Endothelial cell of umbilical vein (primary cell): ENCODE results near the gene PRDX5. TPM values are rescaled to one million over a fixed set of nuclear protein-coding genes. Genes with fewer than 3 reads are reported as not detected.

Experiments
- BruUV-seq: library from RNA; stranded (reverse); fragments of 400-500 nt; replicated peaks from 2 replicates; lab custom pipeline; 2021; lab: Mats Ljungman, UMichigan
- CTCF ChIA-PET: fragments of 300-600, 350-600 bp; sonication (Branson Sonifier 250); formaldehyde crosslinking; loops from one replicate; lab custom pipeline; 2021; ENCODE audit warnings: antibody characterized with exemption, inconsistent platforms; lab: Charles Lee
- POLR2A ChIA-PET: fragments of 300-600, 350-600 bp; sonication (Branson Sonifier 250); formaldehyde crosslinking; loops from one replicate; lab custom pipeline; 2021; ENCODE audit warnings: antibody characterized with exemption, inconsistent platforms; lab: Charles Lee
- DNase-seq: peaks from one replicate; pipeline ENCODE4 v3.0.0-alpha.2; 2011; ENCODE audit warnings: low read depth, low spot score
- FAIRE-seq: peaks from 2 replicates; lab custom pipeline; 2011; peaks lifted over from hg19 to GRCh38; lab: Jason Lieb, UNC
- H2AFZ ChIP-seq: 2 replicates; pipeline ENCODE4 v1.6.0; 2012; ENCODE audit warnings: low read depth, low read length, control low read depth, inconsistent platforms
- H3K27ac ChIP-seq: 2 replicates; pipeline ENCODE4 v1.5.1; 2011; ENCODE audit warnings: low read depth, mild to moderate bottlenecking, control low read depth, low read length, moderate library complexity; ENCODE audit not compliant: insufficient read depth
- H3K27me3 ChIP-seq, 2 experiments: 2 replicates each; pipeline versions ENCODE4 v1.6.0 to v1.6.1; 2011; ENCODE audit warnings: low read length in 2 of 2, mixed read lengths in 1 of 2; ENCODE audit not compliant: control insufficient read depth in 2 of 2, insufficient read depth in 2 of 2
- H3K36me3 ChIP-seq, 2 experiments: 2 replicates in 1 of 2; 3 replicates in 1 of 2; pipeline ENCODE4 v1.5.1; 2011; ENCODE audit warnings: low read length in 2 of 2, mild to moderate bottlenecking in 1 of 2, moderate library complexity in 1 of 2; ENCODE audit not compliant: control insufficient read depth in 2 of 2, insufficient read depth in 2 of 2; ENCODE audit errors: extremely low read depth in 1 of 2
- H3K4me1 ChIP-seq: 3 replicates; pipeline ENCODE4 v1.5.1; 2011; ENCODE audit warnings: mild to moderate bottlenecking, low read length; ENCODE audit not compliant: control insufficient read depth, insufficient read depth; ENCODE audit errors: extremely low read depth
- H3K4me2 ChIP-seq: 2 replicates; pipeline ENCODE4 v1.6.1; 2011; ENCODE audit warnings: low read length, control low read depth, mixed read lengths; ENCODE audit not compliant: insufficient read depth
- H3K4me3 ChIP-seq, 3 experiments: fragments of 200-600 bp in 1 of 3; sonication (generic), shearing (Covaris generic) in 1 of 3; replicated peaks in 1 of 3; 2 replicates each; pipeline ENCODE4 v1.5.1; 2011 to 2016; ENCODE audit warnings: control low read depth in 3 of 3, low read length in 3 of 3, mild to moderate bottlenecking in 2 of 3, inconsistent platforms in 1 of 3, low read depth in 1 of 3, moderate library complexity in 1 of 3; ENCODE audit not compliant: insufficient read depth in 1 of 3
- H3K79me2 ChIP-seq: 2 replicates; pipeline ENCODE4 v1.6.0; 2012; ENCODE audit warnings: low read length, inconsistent platforms; ENCODE audit not compliant: control insufficient read depth, insufficient read depth
- H3K9ac ChIP-seq: replicated peaks from 2 replicates; pipeline ENCODE3; 2011; ENCODE audit warnings: low read length, control low read depth; ENCODE audit not compliant: insufficient read depth; ENCODE audit errors: extremely low read depth
- H3K9me1 ChIP-seq: replicated peaks from 3 replicates; pipeline ENCODE4 v1.6.0; 2011; ENCODE audit warnings: mild to moderate bottlenecking, low read length; ENCODE audit not compliant: control insufficient read depth, insufficient read depth; ENCODE audit errors: extremely low read depth
- H3K9me3 ChIP-seq: replicated peaks from 2 replicates; pipeline ENCODE4 v1.5.1; 2012; ENCODE audit warnings: low read length, inconsistent platforms; ENCODE audit not compliant: control insufficient read depth, insufficient read depth
- H4K20me1 ChIP-seq: replicated peaks from 2 replicates; pipeline ENCODE3; 2011; ENCODE audit warnings: mild to moderate bottlenecking, low read length; ENCODE audit not compliant: control insufficient read depth, insufficient read depth; ENCODE audit errors: extremely low read depth
- CTCF ChIP-seq, 2 donors: IDR thresholded peaks; 1 replicate in 1 of 2; 2 replicates in 1 of 2; pipeline ENCODE4 v1.5.1; 2011; ENCODE audit warnings: low read length in 2 of 2, mild to moderate bottlenecking in 2 of 2, moderate library complexity in 2 of 2, control low read depth in 1 of 2, inconsistent platforms in 1 of 2, low read depth in 1 of 2; ENCODE audit not compliant: insufficient read depth in 1 of 2; ENCODE audit errors: extremely low read depth in 1 of 2
- FOS ChIP-seq: IDR thresholded peaks from 2 replicates; pipeline ENCODE4 v1.6.1; 2011; ENCODE audit warnings: mild to moderate bottlenecking, low read length, moderate library complexity, borderline replicate concordance; ENCODE audit not compliant: insufficient read depth
- MAX ChIP-seq: IDR thresholded peaks from 2 replicates; pipeline ENCODE4 v1.6.1; 2011; ENCODE audit not compliant: insufficient read depth, insufficient read length
- POLR2A ChIP-seq: IDR thresholded peaks from 2 replicates; pipeline ENCODE4 v1.6.1; 2012; ENCODE audit warnings: low read depth, mild to moderate bottlenecking, control low read depth, low read length
- POLR2AphosphoS5 ChIP-seq: IDR thresholded peaks from 2 replicates; pipeline ENCODE4 v1.6.1; 2012; ENCODE audit warnings: low read depth, mild to moderate bottlenecking, control low read depth, low read length, moderate library complexity; ENCODE audit not compliant: insufficient read depth
- dilution Hi-C: fragments of 300-500 bp; cut with MboI; formaldehyde crosslinking; loops from one replicate; pipeline ENCODE4 v1.15.0; 2019; ENCODE audit warnings: low sequenced_read_pairs; ENCODE audit not compliant: extremely low pct_ligation_motif_present
- intact Hi-C: fragments of 100-400 bp; cut with micrococcal nuclease; formaldehyde crosslinking; loops from one replicate; pipeline ENCODE4 v1.10.0; 2022
- polyA plus RNA-seq, 4 experiments: library from polyadenylated mRNA; depleted of rRNA in 3 of 4; stranded (reverse) in 3 of 4; unstranded in 1 of 4; fragments of >200 nt; gene quantifications; 2 replicates each; pipeline versions ENCODE4 v1.2.1 to v1.2.3, GENCODE V29; 2011 to 2012; ENCODE audit warnings: missing spikeins in 1 of 4
- total RNA-seq: library from RNA; stranded (reverse); gene quantifications from 2 replicates; pipeline ENCODE4 v1.2.3, GENCODE V29; 2021

The PRDX5 gene
- total and polyA plus RNA-seq, 2 donors (not counting 3 experiments of a cell fraction or from before 2014, with no cell fraction given), result 199 to 709 TPM

- no peaks in the 10 kb centered on the region for H3K79me2 ChIP-seq
- no peak overlapping the region for H3K9ac ChIP-seq
- H3K36me3 ChIP-seq, result no peaks in the 10 kb centered on the region
- H3K4me3 ChIP-seq, result no peak overlapping the region
- peak overlapping the region; percentile 8 for H2AFZ ChIP-seq
- no peaks in the 10 kb centered on the region for H3K9me1 ChIP-seq
- intact Hi-C loops (loop anchor here (2.0 kb wide), 1 partner anchor 13 kb away; the partner anchor contains the start of gene PRDX5), dilution Hi-C loops (no loop called here)
- ChIA-PET POLR2A (interaction anchor here (0.5 to 1.2 kb wide), 2 partner anchors 14 to 331 kb away, joined by 3 to 6 read pairs; partner anchors contain the start of genes PRDX5 and TRMT112), CTCF (interaction anchor here (0.6 to 5.4 kb wide), 21 partner anchors 9 to 146 kb away, joined by 3 to 71 read pairs (median 5); partner anchors contain the start of genes BAD, CATSPERZ, CCDC88B and ESRRA)
- FAIRE-seq (peak; percentile 83), DNase-seq (peak; percentile 74)
- no peak overlapping the region for H3K4me2 ChIP-seq
- no peaks in the 10 kb centered on the region for H3K9me3 ChIP-seq
- no peaks in the 10 kb centered on the region for H3K27me3 ChIP-seq
- no peak overlapping the region for H3K27ac ChIP-seq
- peaks cover 3% of the 10 kb centered on the region for H3K4me1 ChIP-seq
- H4K20me1 ChIP-seq, result no peaks in the 10 kb centered on the region
- no TSS peak for BruUV-seq
- TF ChIP-seq POLR2AphosphoS5 (peak; percentile 27), POLR2A (no peak), MAX (peak; percentile 33), CTCF (IDR thresholded peaks at IDR 0.05; ENCODE audit: extremely low read depth in 1 of 2, insufficient read depth in 1 of 2, low read depth in 1 of 2, low read length in 2 of 2) (peak; percentile 64 to 82), FOS (peak; percentile 32)
Observed at GRCh38 chr11:64331569-64332371, 13.8 kb downstream of the PRDX5 start.
